Measurements from ENCODE around the gene RARB. TPM values are rescaled to one million over a fixed set of nuclear protein-coding genes. Genes with fewer than 3 reads are reported as not detected.

Gene RARB
- polyA plus RNA-seq, 6 donors from 2014 or later: 0.13 to 0.17 TPM; not detected in 4

DNA sequence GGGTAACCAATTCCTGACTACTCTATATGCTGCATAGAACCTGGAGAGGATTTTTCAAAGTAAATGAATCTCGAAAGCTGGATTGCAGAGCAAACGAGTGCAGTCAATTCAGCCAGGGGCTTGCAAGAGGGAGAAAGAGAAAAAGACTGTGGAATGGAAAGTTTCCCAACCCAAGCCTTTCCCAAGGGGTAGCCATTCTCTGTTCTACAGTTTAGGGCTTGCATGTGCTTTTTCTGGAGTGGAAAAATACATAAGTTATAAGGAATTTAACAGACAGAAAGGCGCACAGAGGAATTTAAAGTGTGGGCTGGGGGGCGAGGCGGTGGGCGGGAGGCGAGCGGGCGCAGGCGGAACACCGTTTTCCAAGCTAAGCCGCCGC is 511 bp upstream of the RARB start:
- Mint-ChIP-seq H3K36me3 (no peaks in the 10 kb centered on the region), H3K9me3 (peaks cover 0 to 4% (median 0%) of the 10 kb centered on the region in 7 donors), H3K4me3 (peak overlapping the region in 2 of 8 donors; percentile 8 to 41), H3K27me3 (peaks cover 49 to 61% (median 50%) of the 10 kb centered on the region in 3 donors), H3K27ac (no peak overlapping the region), H3K4me1 (peaks cover 0 to 13% (median 6%) of the 10 kb centered on the region in 3 donors)
- DNase-seq (no peak), ATAC-seq (ENCODE audit: low read depth in 2 of 2) (no peak)

DNA sequence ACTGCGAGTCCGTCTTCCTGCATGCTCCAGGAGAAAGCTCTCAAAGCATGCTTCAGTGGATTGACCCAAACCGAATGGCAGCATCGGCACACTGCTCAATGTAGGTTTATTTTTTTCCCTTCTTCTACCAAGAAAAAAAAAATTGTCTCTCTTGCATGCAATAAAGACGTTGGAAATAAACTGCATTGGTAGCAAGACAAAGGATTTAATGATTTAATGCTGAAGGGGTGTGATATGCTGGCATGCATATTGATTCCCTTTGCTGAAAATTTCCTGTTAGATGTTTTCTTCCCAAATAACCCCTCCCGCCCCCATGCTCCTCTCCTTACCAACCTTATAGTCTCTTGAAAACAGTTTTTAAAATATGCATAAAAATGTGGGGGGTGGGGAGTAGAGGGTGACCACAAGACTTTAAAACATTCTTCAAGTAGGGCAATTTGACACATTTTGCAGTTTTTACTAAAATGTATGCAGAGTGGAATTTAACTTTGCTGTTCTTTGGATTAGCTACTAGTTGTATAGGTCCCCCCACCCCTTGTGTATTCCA is 799 bp downstream of the RARB start:
- no peak overlapping the region for H3K4me3 Mint-ChIP-seq
- H3K27me3 Mint-ChIP-seq: peaks cover 50 to 58% (median 53%) of the 10 kb centered on the region in 3 donors
- peaks cover 0 to 13% (median 6%) of the 10 kb centered on the region in 3 donors for H3K4me1 Mint-ChIP-seq
- ATAC-seq (ENCODE audit: low read depth in 2 of 2) (no peak), DNase-seq (no peak)
- peak overlapping the region in 1 of 6 donors; percentile 36 for H3K27ac Mint-ChIP-seq
- H3K36me3 Mint-ChIP-seq: no peaks in the 10 kb centered on the region
- peaks cover 0 to 4% (median 0%) of the 10 kb centered on the region in 7 donors for H3K9me3 Mint-ChIP-seq

DNA sequence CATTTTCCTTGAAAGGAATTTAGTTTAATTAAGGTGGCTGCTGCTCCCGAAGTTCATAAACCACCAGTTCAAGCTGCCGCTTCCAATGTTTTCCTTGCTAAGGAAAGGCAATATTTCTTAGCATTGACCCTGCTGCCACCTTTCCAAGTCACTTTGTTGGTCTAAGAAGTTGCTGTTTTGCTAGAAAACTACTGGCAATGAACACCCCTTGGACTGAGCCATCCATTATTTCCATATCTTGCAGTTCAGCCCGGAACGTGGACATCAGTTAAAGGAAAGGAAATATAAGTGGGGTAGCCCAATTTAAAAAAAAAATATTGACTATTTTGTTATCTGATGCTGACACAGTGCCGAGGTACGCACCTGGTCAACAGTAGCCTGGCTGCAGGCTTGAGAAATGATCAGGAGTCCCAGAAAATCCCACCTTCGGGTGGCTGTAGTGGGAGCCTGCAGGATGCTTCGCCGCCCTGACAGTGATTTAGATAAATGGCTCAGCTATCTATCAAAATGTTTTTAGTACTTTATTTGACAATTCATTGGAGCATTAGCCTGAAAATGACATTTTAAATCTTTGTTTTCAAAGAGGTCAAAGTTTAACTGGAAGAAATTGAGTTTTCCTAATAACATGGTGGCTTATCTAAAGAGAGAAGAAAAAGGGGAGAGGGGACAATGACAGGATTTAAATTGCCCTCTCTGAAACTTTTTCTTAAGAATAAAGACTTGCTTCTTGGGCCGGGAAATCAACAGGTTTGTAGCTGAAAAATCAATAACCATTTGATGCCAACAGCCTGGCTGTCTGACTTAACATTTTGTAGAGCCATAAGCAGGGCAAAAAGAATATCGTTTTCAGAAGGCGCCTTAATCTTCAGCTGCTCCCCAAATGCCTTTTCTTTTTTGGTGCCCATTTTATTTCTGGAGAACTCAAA is 1.6 kb downstream of the RARB start:
- Mint-ChIP-seq H3K36me3 (no peaks in the 10 kb centered on the region), H3K9me3 (peaks cover 0 to 5% (median 0%) of the 10 kb centered on the region in 7 donors), H3K4me1 (peaks cover 0 to 13% (median 6%) of the 10 kb centered on the region in 3 donors), H3K4me3 (no peak overlapping the region), H3K27me3 (peaks cover 50 to 53% (median 52%) of the 10 kb centered on the region in 3 donors), H3K27ac (no peak overlapping the region)
- DNase-seq (no peak), ATAC-seq (ENCODE audit: low read depth in 2 of 2) (no peak)

DNA sequence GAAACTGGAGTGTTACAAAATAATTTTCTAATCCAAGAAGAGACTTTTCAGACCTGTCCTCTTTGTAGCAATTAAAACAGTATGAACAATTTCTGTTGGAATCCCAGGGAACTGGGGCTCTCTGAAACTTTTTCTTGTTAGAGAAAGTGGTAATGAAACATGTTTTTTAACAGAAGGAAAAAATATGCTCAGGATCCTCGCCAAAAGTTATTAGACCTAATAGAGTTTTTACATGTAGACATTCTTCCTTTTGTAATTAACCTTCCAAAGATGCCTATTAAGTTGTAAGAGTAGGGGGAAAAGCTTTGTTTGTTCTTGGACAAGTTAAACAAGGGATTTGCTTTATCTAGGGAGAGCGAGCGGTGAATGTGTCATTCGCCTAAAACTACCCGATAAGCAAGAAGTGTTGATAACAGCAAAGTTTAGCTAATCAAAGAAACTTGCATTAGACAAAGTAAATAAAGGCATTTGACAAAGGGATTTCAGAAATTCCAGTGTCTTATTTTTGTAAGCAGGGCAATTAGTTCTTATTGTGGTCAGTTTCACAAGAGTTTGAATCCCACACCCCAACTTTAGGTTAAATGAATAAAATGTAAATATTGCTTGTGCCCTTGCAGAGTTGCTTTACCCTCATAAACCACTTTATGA is 2.3 kb downstream of the RARB start:
- DNase-seq: no peak
- Mint-ChIP-seq H3K36me3 (no peaks in the 10 kb centered on the region), H3K4me1 (peaks cover 0 to 13% (median 6%) of the 10 kb centered on the region in 3 donors)

DNA sequence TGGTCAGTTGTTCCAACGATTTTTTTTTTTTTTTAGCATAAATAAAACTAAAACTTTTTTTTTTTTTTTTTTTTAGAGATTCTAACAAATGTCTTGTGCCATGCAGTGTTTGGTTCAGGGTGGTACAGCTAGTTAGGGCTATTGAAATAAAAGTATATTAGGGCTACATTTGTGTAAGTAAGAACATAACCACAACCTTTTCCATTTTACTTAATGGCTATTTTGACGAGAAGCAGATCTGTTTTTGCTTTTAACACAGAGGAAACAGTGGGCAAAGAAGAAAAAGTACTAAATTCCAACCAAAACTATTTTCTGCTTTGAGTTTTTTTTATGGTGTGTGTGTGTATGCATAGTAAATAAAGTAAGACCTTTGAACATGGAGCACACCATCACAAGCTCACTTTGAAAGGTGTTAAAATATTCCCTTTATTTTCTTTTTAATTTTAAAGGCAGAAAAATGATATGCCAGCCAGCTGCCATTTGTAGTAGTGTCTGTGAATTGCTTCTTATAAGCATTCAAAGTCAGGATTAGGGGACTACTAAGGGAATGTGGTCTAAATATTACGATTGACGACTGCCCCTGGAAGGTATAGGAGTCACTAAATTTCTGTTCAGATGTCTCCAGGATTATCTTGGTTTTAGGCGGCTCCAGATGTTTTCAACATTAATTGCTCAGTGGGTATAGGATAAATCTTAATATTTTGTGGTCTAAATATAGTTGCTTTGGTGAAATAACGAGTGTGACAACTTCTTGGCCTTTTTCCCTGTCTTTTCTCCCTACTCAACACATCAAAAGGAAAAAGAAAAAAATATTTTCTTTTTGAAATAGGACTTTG is 3.1 kb downstream of the RARB start:
- ATAC-seq (ENCODE audit: low read depth in 2 of 2) (no peak), DNase-seq (no peak)
- peaks cover 0 to 5% (median 0%) of the 10 kb centered on the region in 7 donors for H3K9me3 Mint-ChIP-seq
- H3K27me3 Mint-ChIP-seq: peaks cover 41 to 45% (median 44%) of the 10 kb centered on the region in 3 donors
- no peaks in the 10 kb centered on the region for H3K36me3 Mint-ChIP-seq
- H3K4me3 Mint-ChIP-seq: no peak overlapping the region
- no peak overlapping the region for H3K27ac Mint-ChIP-seq
- peaks cover 0 to 13% (median 6%) of the 10 kb centered on the region in 3 donors for H3K4me1 Mint-ChIP-seq

More for the DNA sequence above, 2.3 kb downstream of the RARB start:
- no peak overlapping the region for H3K27ac Mint-ChIP-seq
- H3K27me3 Mint-ChIP-seq: peaks cover 48 to 51% (median 49%) of the 10 kb centered on the region in 3 donors
- H3K9me3 Mint-ChIP-seq: peaks cover 0 to 5% (median 0%) of the 10 kb centered on the region in 7 donors
- H3K4me3 Mint-ChIP-seq: no peak overlapping the region
- no peak for ATAC-seq (ENCODE audit: low read depth in 2 of 2)

DNA sequence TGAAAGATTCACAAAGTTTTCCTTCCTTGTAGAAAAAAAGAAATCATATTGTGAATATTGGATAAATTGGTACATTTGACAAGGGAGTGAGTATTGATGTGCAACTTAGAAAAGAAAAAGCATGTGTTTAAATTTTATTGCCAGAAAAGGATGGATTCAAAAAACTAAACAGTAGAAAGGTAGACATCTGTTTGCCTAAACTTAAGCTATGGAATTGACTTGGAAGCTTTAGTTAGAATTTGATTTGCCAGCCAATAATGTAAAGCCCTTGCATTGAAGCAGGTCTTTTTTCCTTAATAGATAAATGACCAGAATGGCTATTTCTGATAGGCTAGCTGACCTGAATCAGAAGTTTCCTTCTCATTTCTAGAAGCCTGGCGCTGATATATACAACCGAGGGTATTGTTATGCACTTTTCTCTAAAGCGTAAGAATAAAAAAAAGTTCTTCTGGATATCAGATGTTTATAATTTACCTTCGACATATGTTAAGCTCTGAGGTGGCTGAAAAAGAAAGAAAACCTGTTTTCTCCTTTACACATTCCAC is 4.2 kb downstream of the RARB start:
- H3K36me3 Mint-ChIP-seq: no peaks in the 10 kb centered on the region
- no peak for DNase-seq
- no peak overlapping the region for H3K27ac Mint-ChIP-seq
- ATAC-seq (ENCODE audit: low read depth in 2 of 2): no peak
- H3K4me1 Mint-ChIP-seq: peaks cover 0 to 13% (median 6%) of the 10 kb centered on the region in 3 donors
- H3K9me3 Mint-ChIP-seq: peaks cover 0 to 5% (median 0%) of the 10 kb centered on the region in 7 donors
- no peak overlapping the region for H3K4me3 Mint-ChIP-seq
- peaks cover 30 to 34% (median 33%) of the 10 kb centered on the region in 3 donors for H3K27me3 Mint-ChIP-seq

DNA sequence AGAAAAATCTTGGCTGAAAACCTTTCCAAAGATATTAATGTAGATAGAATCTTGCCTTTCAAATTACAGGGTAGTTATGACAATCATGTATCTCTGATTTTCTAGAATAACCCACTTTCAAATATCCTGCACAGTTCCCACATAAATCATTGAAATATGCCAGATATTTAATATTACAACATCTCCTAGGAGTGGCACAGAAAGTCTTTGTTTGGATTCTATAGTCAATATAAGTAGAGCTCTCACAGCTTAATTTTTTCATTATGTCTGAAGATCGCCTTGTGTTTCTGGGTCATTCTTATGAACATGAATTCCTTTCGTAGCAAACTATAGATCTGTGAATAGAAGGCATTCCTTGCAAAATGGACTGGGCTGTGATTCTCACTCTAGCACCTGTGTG is 5.0 kb downstream of the RARB start:
- H3K27ac Mint-ChIP-seq: no peak overlapping the region
- H3K4me1 Mint-ChIP-seq: peaks cover 0 to 6% (median 3%) of the 10 kb centered on the region in 3 donors
- H3K36me3 Mint-ChIP-seq: no peaks in the 10 kb centered on the region
- no peak for DNase-seq
- ATAC-seq (ENCODE audit: low read depth in 2 of 2): no peak
- H3K4me3 Mint-ChIP-seq: no peak overlapping the region
- peaks cover 0 to 5% (median 0%) of the 10 kb centered on the region in 7 donors for H3K9me3 Mint-ChIP-seq
- peaks cover 22 to 28% (median 26%) of the 10 kb centered on the region in 3 donors for H3K27me3 Mint-ChIP-seq

DNA sequence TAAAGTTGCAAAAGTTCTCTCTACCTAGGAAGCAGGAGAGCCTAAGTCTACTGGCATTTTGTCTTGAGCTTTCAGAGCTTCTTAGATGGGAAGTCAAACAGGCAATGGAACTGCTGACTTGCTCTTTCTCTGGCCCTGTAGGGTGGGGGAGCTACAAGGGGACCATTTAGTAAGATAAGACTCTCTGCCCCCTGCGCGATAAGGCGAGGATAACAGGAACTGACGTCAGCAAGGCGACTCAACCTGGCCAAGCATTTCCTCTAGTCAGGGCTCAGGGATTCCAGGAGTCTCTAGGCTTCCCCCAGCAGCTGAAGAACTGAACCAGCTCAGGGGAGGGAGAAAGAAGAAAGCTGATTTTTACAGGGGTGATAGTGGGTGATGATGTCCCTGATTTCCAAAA is 5.8 kb downstream of the RARB start:
- Mint-ChIP-seq H3K27me3 (peaks cover 16 to 21% (median 18%) of the 10 kb centered on the region in 3 donors), H3K9me3 (peaks cover 0 to 5% (median 0%) of the 10 kb centered on the region in 7 donors), H3K36me3 (no peaks in the 10 kb centered on the region), H3K4me3 (no peak overlapping the region), H3K4me1 (no peaks in the 10 kb centered on the region), H3K27ac (no peak overlapping the region)
- DNase-seq (no peak), ATAC-seq (ENCODE audit: low read depth in 2 of 2) (no peak)

DNA sequence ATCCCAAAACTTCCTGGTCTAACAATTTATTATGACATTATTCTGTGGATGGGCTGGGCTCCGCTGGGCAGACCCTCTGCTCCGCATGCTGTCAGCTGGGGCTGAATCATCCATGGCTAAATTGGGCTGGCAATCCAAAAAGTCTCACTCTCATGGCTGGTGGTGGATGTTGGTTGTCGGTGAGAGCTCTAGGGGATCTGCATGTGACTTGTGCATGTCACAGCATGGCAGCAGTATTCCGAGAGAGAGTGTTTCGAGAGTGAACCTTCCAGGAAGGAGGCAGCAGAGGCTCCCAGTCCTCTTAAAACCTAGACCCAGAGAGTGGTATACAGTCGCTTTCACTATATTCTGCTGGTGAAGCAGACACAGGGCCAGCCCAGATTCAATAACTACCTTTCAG is 9.9 kb downstream of the RARB start:
- Mint-ChIP-seq H3K27ac (peak overlapping the region in 1 of 6 donors; percentile 21), H3K36me3 (no peaks in the 10 kb centered on the region), H3K27me3 (peaks cover 0 to 10% (median 4%) of the 10 kb centered on the region in 3 donors), H3K4me3 (no peak overlapping the region), H3K4me1 (no peaks in the 10 kb centered on the region), H3K9me3 (peaks cover 0 to 5% (median 0%) of the 10 kb centered on the region in 7 donors)
- DNase-seq: no peak
- ATAC-seq (ENCODE audit: low read depth in 2 of 2): no peak

DNA sequence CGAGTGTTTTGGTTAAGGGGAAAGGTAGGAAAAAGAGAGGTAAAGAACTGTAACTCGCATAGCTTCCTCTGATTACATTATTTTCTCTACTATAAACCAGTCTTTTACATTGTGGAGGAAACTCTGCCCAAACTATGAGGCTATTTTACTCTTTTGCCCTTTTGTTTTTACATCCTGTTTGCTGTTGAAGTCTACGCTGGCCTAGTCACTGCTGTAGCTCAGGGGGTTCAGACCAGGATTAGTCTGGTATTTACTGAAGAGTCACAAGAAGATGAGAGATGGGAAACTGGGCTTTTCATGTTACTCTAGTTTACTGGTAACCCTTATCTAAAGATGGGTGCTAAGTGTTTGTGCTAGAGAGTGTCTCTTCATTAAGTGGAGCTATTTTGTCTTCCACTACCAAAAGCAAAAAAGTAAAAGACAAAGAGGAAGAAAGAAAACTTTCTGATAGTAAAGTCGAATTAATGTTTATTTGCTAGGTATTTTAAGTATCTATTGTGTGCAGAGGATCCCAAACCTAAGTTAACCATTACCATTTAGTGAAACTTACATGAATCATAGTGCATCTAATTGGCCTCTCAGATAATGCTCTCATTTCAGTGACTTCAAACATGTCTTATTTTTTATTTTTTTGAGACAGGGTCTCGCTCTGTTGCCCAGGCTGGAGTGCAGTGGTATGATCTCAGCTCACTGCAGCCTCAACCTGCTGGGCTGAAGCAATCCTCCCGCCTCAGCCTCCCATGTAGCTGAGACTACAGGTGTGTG is 10.9 kb downstream of the RARB start:
- no peak overlapping the region for H3K4me3 Mint-ChIP-seq
- no peaks in the 10 kb centered on the region for H3K4me1 Mint-ChIP-seq
- peaks cover 0 to 3% (median 0%) of the 10 kb centered on the region in 7 donors for H3K9me3 Mint-ChIP-seq
- ATAC-seq (ENCODE audit: low read depth in 2 of 2) (no peak), DNase-seq (no peak)
- H3K27me3 Mint-ChIP-seq: peaks cover 0 to 4% (median 4%) of the 10 kb centered on the region in 3 donors
- no peak overlapping the region for H3K27ac Mint-ChIP-seq
- H3K36me3 Mint-ChIP-seq: no peaks in the 10 kb centered on the region

DNA sequence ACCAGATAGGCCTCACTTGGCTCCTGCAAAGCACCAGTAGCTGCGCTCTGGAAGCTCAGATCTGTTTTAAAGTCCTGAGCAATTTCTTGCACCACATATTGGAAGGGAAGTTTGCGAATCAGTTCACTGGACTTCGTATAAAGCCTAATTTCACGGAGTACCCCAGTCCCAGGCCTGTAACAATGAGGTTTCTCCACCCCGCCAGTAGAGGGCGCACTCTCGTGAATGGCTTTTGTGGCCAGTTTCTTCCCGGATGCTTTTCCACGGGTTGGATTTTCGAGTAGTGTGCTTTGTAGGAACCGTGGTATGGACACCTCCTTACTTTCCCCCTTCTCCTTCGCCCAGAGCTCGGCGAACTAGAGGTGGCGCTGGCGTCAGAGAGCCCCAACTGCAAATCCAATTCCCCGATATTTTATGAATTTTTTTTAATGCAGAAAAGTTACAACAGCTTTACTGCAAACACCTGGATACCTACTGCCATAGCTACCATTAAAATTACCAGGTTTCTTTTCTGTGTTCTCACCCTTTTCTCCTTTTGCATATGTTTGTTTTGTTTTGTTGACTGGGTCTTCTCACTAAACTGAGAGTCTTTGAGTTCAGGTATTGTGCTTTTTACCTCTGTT is 13.3 kb downstream of the RARB start:
- DNase-seq: no peak
- Mint-ChIP-seq H3K9me3 (peaks cover 0 to 3% (median 0%) of the 10 kb centered on the region in 7 donors), H3K27ac (no peak overlapping the region), H3K4me3 (no peak overlapping the region), H3K36me3 (no peaks in the 10 kb centered on the region), H3K4me1 (no peaks in the 10 kb centered on the region), H3K27me3 (peaks cover 0 to 4% (median 0%) of the 10 kb centered on the region in 3 donors)
- no peak for ATAC-seq (ENCODE audit: low read depth in 2 of 2)
